ENCODE results near the gene CHST8. TPM values are rescaled to one million over a fixed set of nuclear protein-coding genes. Genes with fewer than 3 reads are reported as not detected.

CHST8 gene
- total RNA-seq, 4 donors from 2014 or later: 0.66 TPM; not detected in 3

- intact Hi-C loops (cut with DNase I): no loop called here
- 67% methylated on average over 3 of the region's 8 CpGs for WGBS
- no peak for DNase-seq (ENCODE audit: extremely low spot score)
- TF ChIP-seq EP300 (IDR thresholded peaks at IDR 0.05) (no peak), POLR2A (IDR thresholded peaks at IDR 0.05; ENCODE audit: low read depth) (no peak), POLR2AphosphoS5 (IDR thresholded peaks at IDR 0.05) (no peak), CTCF (IDR thresholded peaks at IDR 0.05) (no peak)
- Histone ChIP-seq H3K36me3 (no peaks in the 10 kb centered on the region), H3K9me3 (peaks cover 0 to 3% (median under 1%) of the 10 kb centered on the region in 4 donors), H3K27ac (replicated peaks in 1 of 4) (no peak overlapping the region), H3K4me3 (no peak overlapping the region), H3K27me3 (peaks cover 0 to 46% (median 0%) of the 10 kb centered on the region in 4 donors), H3K4me1 (no peaks in the 10 kb centered on the region)
These were observed 41.1 kb upstream of the CHST8 start for GRCh38 chr19:33580645-33581037.

GRCh38 chr19:33582914-33583313, 38.8 kb upstream of the CHST8 start:
- peaks cover 0 to 13% (median 9%) of the 10 kb centered on the region in 4 donors for H3K9me3 ChIP-seq
- H3K4me1 ChIP-seq: no peaks in the 10 kb centered on the region
- no peaks in the 10 kb centered on the region for H3K36me3 ChIP-seq
- no peak for TF ChIP-seq POLR2AphosphoS5 (IDR thresholded peaks at IDR 0.05)
- no peak for TF ChIP-seq EP300 (IDR thresholded peaks at IDR 0.05)
- TF ChIP-seq POLR2A (IDR thresholded peaks at IDR 0.05; ENCODE audit: low read depth): no peak
- TF ChIP-seq CTCF (IDR thresholded peaks at IDR 0.05): no peak
- 56% methylated on average over 4 of the region's 4 CpGs for WGBS
- no peak overlapping the region for H3K27ac ChIP-seq (replicated peaks in 1 of 4)
- H3K27me3 ChIP-seq: peaks cover 0 to 44% (median 0%) of the 10 kb centered on the region in 4 donors
- intact Hi-C loops (cut with DNase I): no loop called here
- DNase-seq (ENCODE audit: extremely low spot score): no peak
- no peak overlapping the region for H3K4me3 ChIP-seq

- no peak for DNase-seq (ENCODE audit: extremely low spot score)
- Histone ChIP-seq H3K27me3 (peaks cover 0 to 15% (median 0%) of the 10 kb centered on the region in 4 donors), H3K36me3 (no peaks in the 10 kb centered on the region), H3K4me1 (no peaks in the 10 kb centered on the region), H3K4me3 (no peak overlapping the region), H3K27ac (replicated peaks in 1 of 4) (no peak overlapping the region), H3K9me3 (peaks cover 0 to 34% (median 20%) of the 10 kb centered on the region in 4 donors)
- no peak for TF ChIP-seq POLR2A (IDR thresholded peaks at IDR 0.05; ENCODE audit: low read depth)
- no peak for TF ChIP-seq POLR2AphosphoS5 (IDR thresholded peaks at IDR 0.05)
- TF ChIP-seq EP300 (IDR thresholded peaks at IDR 0.05): no peak
- TF ChIP-seq CTCF (IDR thresholded peaks at IDR 0.05): no peak
- intact Hi-C loops (cut with DNase I): no loop called here
- 71% methylated on average over 2 of the region's 2 CpGs for WGBS
These were observed 34.6 kb upstream of the CHST8 start for GRCh38 chr19:33587150-33587549.

GRCh38 chr19:33590224-33590623, 31.5 kb upstream of the CHST8 start:
- intact Hi-C loops (cut with DNase I): no loop called here
- DNase-seq (ENCODE audit: extremely low spot score): no peak
- Histone ChIP-seq H3K27ac (replicated peaks in 1 of 4) (no peak overlapping the region), H3K4me3 (no peak overlapping the region), H3K4me1 (no peaks in the 10 kb centered on the region), H3K36me3 (no peaks in the 10 kb centered on the region), H3K27me3 (peaks cover 0 to 5% (median 0%) of the 10 kb centered on the region in 4 donors), H3K9me3 (peaks cover 0 to 34% (median 20%) of the 10 kb centered on the region in 4 donors)
- 64% methylated on average over 1 of the region's 1 CpG for WGBS
- TF ChIP-seq EP300 (IDR thresholded peaks at IDR 0.05) (no peak), POLR2A (IDR thresholded peaks at IDR 0.05; ENCODE audit: low read depth) (no peak), CTCF (IDR thresholded peaks at IDR 0.05) (no peak), POLR2AphosphoS5 (IDR thresholded peaks at IDR 0.05) (no peak)

GRCh38 chr19:33595783-33596182, 26.0 kb upstream of the CHST8 start:
- no peak for TF ChIP-seq POLR2A (IDR thresholded peaks at IDR 0.05; ENCODE audit: low read depth)
- no peak for TF ChIP-seq POLR2AphosphoS5 (IDR thresholded peaks at IDR 0.05)
- no peak for TF ChIP-seq EP300 (IDR thresholded peaks at IDR 0.05)
- TF ChIP-seq CTCF (IDR thresholded peaks at IDR 0.05): no peak
- 0% methylated on average over 1 of the region's 1 CpG for whole genome bisulfite sequencing
- no peak overlapping the region for H3K4me3 ChIP-seq
- no peak overlapping the region for H3K27ac ChIP-seq (replicated peaks in 1 of 4)
- no peaks in the 10 kb centered on the region for H3K36me3 ChIP-seq
- intact Hi-C loops (cut with DNase I): no loop called here
- peaks cover 0 to 11% (median 3%) of the 10 kb centered on the region in 4 donors for H3K9me3 ChIP-seq
- peaks cover 0 to 16% (median 0%) of the 10 kb centered on the region in 4 donors for H3K27me3 ChIP-seq
- no peak for DNase-seq (ENCODE audit: extremely low spot score)
- no peaks in the 10 kb centered on the region for H3K4me1 ChIP-seq
